Measurements from ENCODE around the gene FRMD7.
"Not testable (repeated sequence)": the region's sequence is repeated elsewhere in the genome, so short reads cannot be mapped to it uniquely, and the experiment has no call there.

Gene FRMD7

GRCh38 chrX:132127743-132128142 lies at the start of gene FRMD7:
Gene FRMD7 (minus strand): TSS chrX:132128020. CDS start chrX:132127844, 176 bp downstream.
- no peak for DNase-seq (ENCODE audit: low read depth, low spot score)

GRCh38 chrX:132173647-132174046 lies 45.8 kb upstream of the FRMD7 start:
- DNase-seq (ENCODE audit: low read depth, low spot score): no peak

- DNase-seq (ENCODE audit: low read depth, low spot score): no peak
These were observed 44.1 kb upstream of the FRMD7 start for GRCh38 chrX:132171881-132172280.

- no peak for DNase-seq (ENCODE audit: low read depth, low spot score)
These were observed 43.7 kb upstream of the FRMD7 start for GRCh38 chrX:132171478-132171877.

- DNase-seq (ENCODE audit: low read depth, low spot score): no peak
These were observed 41.7 kb upstream of the FRMD7 start for GRCh38 chrX:132169554-132169953.

- DNase-seq (ENCODE audit: low read depth, low spot score): no peak
These were observed 37.8 kb upstream of the FRMD7 start for GRCh38 chrX:132165651-132166050.

GRCh38 chrX:132165005-132165404 lies 37.2 kb upstream of the FRMD7 start:
- DNase-seq (ENCODE audit: low read depth, low spot score): no peak

GRCh38 chrX:132163094-132163493 lies 35.3 kb upstream of the FRMD7 start:
- not testable (repeated sequence) for DNase-seq (ENCODE audit: low read depth, low spot score)

- no peak for DNase-seq (ENCODE audit: low read depth, low spot score)
These were observed 25.3 kb upstream of the FRMD7 start for GRCh38 chrX:132153166-132153565.

- DNase-seq (ENCODE audit: low read depth, low spot score): no peak
These were observed 18.6 kb upstream of the FRMD7 start for GRCh38 chrX:132146456-132146855.

GRCh38 chrX:132144061-132144460 lies 16.2 kb upstream of the FRMD7 start:
- no peak for DNase-seq (ENCODE audit: low read depth, low spot score)

GRCh38 chrX:132125906-132126305 lies 1.9 kb downstream of the FRMD7 start:
- DNase-seq (ENCODE audit: low read depth, low spot score): no peak

GRCh38 chrX:132120913-132121312 lies 6.9 kb downstream of the FRMD7 start:
- DNase-seq (ENCODE audit: low read depth, low spot score): no peak

- DNase-seq (ENCODE audit: low read depth, low spot score): no peak
These were observed 7.9 kb downstream of the FRMD7 start for GRCh38 chrX:132119821-132120515.

- DNase-seq (ENCODE audit: low read depth, low spot score): no peak
These were observed 8.5 kb downstream of the FRMD7 start for GRCh38 chrX:132119283-132119682.

- DNase-seq (ENCODE audit: low read depth, low spot score): no peak
These were observed 9.5 kb downstream of the FRMD7 start for GRCh38 chrX:132118358-132118757.

GRCh38 chrX:132115792-132116191 lies 12.0 kb downstream of the FRMD7 start:
- no peak for DNase-seq (ENCODE audit: low read depth, low spot score)

GRCh38 chrX:132114607-132115006 lies 13.2 kb downstream of the FRMD7 start:
- DNase-seq (ENCODE audit: low read depth, low spot score): no peak

- no peak for DNase-seq (ENCODE audit: low read depth, low spot score)
These were observed 20.5 kb downstream of the FRMD7 start for GRCh38 chrX:132107291-132107690.

- DNase-seq (ENCODE audit: low read depth, low spot score): no peak
These were observed 26.0 kb downstream of the FRMD7 start for GRCh38 chrX:132101799-132102198.

GRCh38 chrX:132101206-132101605 lies 26.6 kb downstream of the FRMD7 start:
- DNase-seq (ENCODE audit: low read depth, low spot score): no peak

GRCh38 chrX:132098704-132099103 lies 29.1 kb downstream of the FRMD7 start:
- not testable (repeated sequence) for DNase-seq (ENCODE audit: low read depth, low spot score)

GRCh38 chrX:132094164-132094563 lies 33.7 kb downstream of the FRMD7 start:
- DNase-seq (ENCODE audit: low read depth, low spot score): no peak

All from activated naive CD8-positive, alpha-beta T cell treated with anti-CD3 and anti-CD28 coated beads, Interleukin-2, amount 50 U/mL, for 16 hours (primary cell).